ENCODE results near the gene BTG3.

BTG3 gene

GRCh38 chr21:17612565-17613241 is at the start of gene BTG3:
BTG3 (minus strand) TSS chr21:17612901; CDS start chr21:17609144, 3,757 bp downstream.
- DNase-seq: peak in 50 of 51 donors; percentile 14 to 83 (median 64)

GRCh38 chr21:17660862-17661261 is 48.2 kb upstream of the BTG3 start:
- DNase-seq: peak in 30 of 51 donors; percentile 1 to 87 (median 18)

GRCh38 chr21:17660452-17660851 is 47.8 kb upstream of the BTG3 start:
- DNase-seq: peak in 1 of 51 donors; percentile 87

GRCh38 chr21:17658931-17659330 is 46.2 kb upstream of the BTG3 start:
- peak in 1 of 51 donors; percentile 27 for DNase-seq

GRCh38 chr21:17651526-17651925 is 38.8 kb upstream of the BTG3 start:
- no peak for DNase-seq

- DNase-seq: no peak
Observed at GRCh38 chr21:17650292-17650691, 37.6 kb upstream of the BTG3 start.

- no peak for DNase-seq
Observed at GRCh38 chr21:17646790-17647189, 34.1 kb upstream of the BTG3 start.

GRCh38 chr21:17644186-17644585 is 31.5 kb upstream of the BTG3 start:
- DNase-seq: no peak

- no peak for DNase-seq
Observed at GRCh38 chr21:17640821-17641220, 28.1 kb upstream of the BTG3 start.

GRCh38 chr21:17636711-17637110 is 24.0 kb upstream of the BTG3 start:
- DNase-seq: no peak

- no peak for DNase-seq
Observed at GRCh38 chr21:17631195-17631594, 18.5 kb upstream of the BTG3 start.

- no peak for DNase-seq
Observed at GRCh38 chr21:17622018-17622417, 9.3 kb upstream of the BTG3 start.

GRCh38 chr21:17616831-17617230 is 4.1 kb upstream of the BTG3 start:
- no peak for DNase-seq

- peak in 31 of 51 donors; percentile 3 to 67 (median 38) for DNase-seq
Observed at GRCh38 chr21:17613242-17613676, 558 bp upstream of the BTG3 start.

GRCh38 chr21:17612023-17612564 is 607 bp downstream of the BTG3 start:
- DNase-seq: peak in 26 of 51 donors; percentile 10 to 68 (median 26)

GRCh38 chr21:17611414-17612022 is 1.2 kb downstream of the BTG3 start:
- peak in 49 of 51 donors; percentile 4 to 76 (median 45) for DNase-seq

- DNase-seq: peak in 6 of 51 donors; percentile 1 to 65 (median 12)
Observed at GRCh38 chr21:17610911-17611310, 1.8 kb downstream of the BTG3 start.

- no peak for DNase-seq
Observed at GRCh38 chr21:17609681-17610080, 3.0 kb downstream of the BTG3 start.

GRCh38 chr21:17607684-17608083 is 5.0 kb downstream of the BTG3 start:
- DNase-seq: no peak

GRCh38 chr21:17602874-17603273 is 9.8 kb downstream of the BTG3 start:
- DNase-seq: no peak

GRCh38 chr21:17598437-17598836 is 14.3 kb downstream of the BTG3 start:
- no peak for DNase-seq

- no peak for DNase-seq
Observed at GRCh38 chr21:17597680-17598079, 15.0 kb downstream of the BTG3 start.

- no peak for DNase-seq
Observed at GRCh38 chr21:17590430-17590829, 22.3 kb downstream of the BTG3 start.
